HPDE6-E6E7 (cell line): Measurements from ENCODE around the gene GSTM3.
"Not testable (repeated sequence)": the region's sequence is repeated elsewhere in the genome, so short reads cannot be mapped to it uniquely, and the experiment has no call there.

Experiments used
- DNase-seq: peaks from one replicate; pipeline ENCODE4 v3.0.0; 2011; ENCODE audit warnings: missing footprints; ENCODE audit errors: extremely low spot score

Gene GSTM3

DNA sequence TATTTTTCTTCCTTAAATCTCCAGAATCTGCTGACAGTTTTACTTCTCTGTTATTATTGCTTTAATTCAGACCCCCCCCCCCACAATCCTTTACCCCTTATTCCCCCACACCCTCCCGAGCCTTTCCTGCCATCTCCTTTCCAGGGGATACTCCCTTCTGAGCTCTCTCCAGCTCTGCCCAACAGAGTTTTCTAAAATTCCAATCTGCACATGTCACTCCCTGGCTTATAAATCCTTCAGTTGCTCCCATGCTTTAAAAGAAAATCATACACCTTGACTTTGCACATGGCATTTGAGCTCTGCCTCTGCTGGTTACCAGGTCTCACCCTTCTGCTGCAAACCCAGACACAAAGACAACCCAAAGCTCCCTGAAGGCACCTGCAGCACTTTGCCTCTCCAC is 34.6 kb upstream of the GSTM3 start:
- DNase-seq, result no peak

DNA sequence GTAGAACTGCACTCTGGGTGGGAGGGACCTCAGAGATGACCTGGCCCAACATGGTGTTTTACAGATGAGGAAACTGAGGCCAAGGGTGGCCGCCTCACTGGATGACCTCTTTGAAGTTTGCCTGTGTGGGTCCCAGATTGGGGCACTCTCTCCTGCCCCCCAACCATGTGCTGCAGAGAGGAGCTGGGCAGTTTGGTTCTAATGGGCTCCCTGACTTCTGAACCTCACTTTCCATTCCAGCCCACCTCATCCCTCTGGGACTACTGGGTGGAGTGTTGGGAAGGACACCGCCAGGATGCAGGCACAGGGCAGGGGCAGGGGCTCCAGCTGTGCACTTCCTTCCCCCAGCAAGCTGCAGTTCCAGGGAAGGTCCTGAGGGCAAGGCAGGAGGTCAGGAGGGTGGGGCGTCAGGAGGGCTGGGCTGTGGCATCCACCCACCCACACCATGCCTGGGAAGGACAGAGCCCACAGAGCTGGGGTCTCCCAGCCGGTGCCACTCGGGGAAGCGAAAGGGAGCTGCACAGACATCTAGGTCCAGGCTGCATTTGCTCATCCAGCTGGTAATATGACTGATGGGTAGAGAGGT is 33.2 kb upstream of the GSTM3 start:
- no peak for DNase-seq

DNA sequence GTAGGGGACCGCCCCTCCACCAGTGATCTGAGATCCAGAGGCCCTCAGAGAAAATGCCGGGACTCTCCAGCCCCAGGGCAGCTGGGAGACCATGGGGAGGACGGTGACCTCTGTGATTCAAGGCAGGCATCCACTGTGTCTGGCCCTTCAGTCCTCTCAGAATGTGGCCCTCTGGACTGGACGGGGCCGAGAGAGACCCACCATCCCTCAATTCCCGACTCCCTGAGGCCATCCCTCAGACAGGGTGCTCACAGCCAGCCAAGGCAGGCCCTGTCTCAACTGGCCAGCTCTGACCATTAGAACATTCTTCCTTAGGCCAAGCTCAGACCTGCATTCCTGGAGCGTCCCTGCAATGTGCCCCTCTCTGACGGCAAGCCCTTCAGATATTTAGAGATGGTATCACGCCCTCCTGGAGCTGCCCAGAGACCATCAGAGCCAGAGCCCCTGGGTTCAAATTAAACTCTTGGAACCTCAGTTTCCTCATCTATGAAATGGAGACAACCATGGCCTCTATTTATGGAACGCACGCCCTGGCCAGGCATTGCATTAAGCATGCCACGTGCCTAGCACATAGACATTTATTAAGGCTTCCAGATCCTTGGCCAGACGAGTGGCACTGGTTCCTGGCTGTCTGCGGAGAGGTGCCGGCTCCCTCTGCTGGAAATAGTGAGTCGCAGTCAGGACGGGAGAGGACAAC is 32.5 kb upstream of the GSTM3 start:
- DNase-seq, result peak; percentile 90

DNA sequence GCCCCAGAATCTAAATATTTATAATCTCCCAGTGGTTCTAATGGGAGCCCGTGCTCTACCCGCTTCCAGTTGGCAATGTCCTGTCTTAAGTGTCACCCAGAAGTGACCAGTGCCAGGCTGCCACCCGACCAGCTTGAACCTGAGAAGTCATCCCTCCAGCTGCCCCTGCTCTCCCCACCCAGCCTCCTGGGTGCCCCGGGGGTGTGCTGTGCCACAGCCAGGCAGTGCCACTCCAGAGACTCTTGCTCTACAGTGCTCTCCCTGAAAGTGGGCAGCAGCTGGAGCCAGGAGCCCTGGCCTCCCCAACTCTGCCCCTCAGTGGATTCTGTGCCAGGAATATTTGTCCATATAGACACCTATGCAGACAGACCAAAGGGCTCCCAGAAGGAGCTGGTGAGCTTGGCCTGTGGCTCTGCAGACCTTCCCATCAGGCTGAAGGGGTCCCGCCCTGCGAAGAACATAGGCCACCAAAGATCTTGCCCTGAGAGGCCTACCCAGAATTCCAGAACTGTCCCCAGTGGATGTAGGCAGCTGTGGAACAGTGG is 31.9 kb upstream of the GSTM3 start:
- DNase-seq, result no peak

- DNase-seq, result no peak
Measured at GRCh38 chr1:109771712-109772657, 31.1 kb upstream of the GSTM3 start.

GRCh38 chr1:109770331-109771095 is 29.7 kb upstream of the GSTM3 start:
- no peak for DNase-seq

DNA sequence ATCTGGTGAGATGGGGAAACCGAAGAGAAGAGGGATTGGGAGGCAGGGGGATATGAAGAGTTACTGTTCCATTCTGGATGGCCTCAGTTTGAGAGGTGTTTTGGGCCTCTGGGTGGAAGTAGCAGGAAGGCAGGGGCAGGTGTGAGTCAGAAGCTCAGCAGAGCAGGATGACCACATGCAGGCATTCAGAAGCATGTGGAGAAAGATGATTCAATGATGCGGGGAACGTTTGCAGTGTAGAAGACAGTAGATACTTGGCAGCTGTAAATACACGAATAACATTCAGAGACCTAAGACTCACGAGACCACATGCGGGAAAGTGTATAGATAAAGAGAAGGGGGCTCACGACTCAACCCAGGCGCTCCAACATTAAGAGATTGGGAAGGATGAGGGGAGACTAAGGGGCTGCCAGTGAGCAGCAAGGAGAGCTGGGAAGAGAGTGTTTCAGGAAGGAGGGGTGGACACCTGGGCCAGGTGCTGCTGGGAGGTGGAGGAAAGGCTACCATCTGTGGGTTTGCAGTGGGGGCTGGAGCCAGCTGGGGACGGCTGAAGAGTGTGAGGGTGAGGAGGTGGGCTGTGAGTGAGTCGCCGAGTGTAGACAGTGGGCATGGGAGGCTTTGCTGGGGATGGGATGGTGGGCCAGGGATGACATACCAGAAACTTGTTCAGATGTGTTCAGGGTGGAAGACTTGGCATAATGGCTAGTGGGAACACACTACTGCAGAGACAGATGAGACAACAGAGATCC is 28.7 kb upstream of the GSTM3 start:
- peak; percentile 62 for DNase-seq

DNA sequence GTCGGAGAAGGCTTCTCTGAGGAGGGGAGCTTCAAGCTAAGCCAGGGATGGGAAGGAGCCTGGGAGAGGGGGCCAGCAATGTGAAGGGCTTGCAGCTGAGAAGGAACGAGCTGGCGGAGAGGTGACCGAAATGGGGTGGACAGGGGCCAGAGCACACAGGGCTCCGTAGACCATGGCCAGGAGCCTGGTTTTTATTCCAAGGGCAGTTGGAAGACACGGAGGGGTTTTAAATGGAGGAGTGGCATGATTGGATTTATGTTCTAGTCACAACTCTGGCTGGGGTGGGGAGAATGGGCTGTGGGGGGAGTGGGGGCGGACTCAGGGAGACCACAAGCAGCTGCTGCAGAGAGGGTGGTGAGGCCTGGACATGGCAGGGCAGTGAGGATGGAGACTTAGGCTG is 28.0 kb upstream of the GSTM3 start:
- no peak for DNase-seq

DNA sequence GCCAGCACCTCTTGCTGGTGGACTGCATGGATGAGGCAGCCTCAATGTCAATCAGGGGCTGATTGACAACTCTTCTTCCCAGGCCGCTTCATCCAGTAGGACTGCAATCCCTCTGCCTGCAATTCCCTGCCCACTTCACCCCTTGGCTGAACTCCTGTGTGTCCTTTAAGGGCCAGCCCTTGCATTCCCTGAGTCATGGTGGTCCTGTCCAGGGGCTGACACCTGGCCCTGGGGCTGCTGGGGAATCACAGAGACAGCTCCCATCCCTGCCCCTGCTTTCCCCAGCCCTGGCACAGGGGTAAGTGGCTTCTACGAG is 27.5 kb upstream of the GSTM3 start:
- DNase-seq, result no peak

GRCh38 chr1:109767637-109768334 is 26.9 kb upstream of the GSTM3 start:
- DNase-seq, result no peak

- not testable (repeated sequence) for DNase-seq
Measured at GRCh38 chr1:109766991-109767636, 26.3 kb upstream of the GSTM3 start.

GRCh38 chr1:109765896-109766615 is 25.2 kb upstream of the GSTM3 start:
- DNase-seq, result no peak

GRCh38 chr1:109765483-109765815 is 24.6 kb upstream of the GSTM3 start:
- no peak for DNase-seq

DNA sequence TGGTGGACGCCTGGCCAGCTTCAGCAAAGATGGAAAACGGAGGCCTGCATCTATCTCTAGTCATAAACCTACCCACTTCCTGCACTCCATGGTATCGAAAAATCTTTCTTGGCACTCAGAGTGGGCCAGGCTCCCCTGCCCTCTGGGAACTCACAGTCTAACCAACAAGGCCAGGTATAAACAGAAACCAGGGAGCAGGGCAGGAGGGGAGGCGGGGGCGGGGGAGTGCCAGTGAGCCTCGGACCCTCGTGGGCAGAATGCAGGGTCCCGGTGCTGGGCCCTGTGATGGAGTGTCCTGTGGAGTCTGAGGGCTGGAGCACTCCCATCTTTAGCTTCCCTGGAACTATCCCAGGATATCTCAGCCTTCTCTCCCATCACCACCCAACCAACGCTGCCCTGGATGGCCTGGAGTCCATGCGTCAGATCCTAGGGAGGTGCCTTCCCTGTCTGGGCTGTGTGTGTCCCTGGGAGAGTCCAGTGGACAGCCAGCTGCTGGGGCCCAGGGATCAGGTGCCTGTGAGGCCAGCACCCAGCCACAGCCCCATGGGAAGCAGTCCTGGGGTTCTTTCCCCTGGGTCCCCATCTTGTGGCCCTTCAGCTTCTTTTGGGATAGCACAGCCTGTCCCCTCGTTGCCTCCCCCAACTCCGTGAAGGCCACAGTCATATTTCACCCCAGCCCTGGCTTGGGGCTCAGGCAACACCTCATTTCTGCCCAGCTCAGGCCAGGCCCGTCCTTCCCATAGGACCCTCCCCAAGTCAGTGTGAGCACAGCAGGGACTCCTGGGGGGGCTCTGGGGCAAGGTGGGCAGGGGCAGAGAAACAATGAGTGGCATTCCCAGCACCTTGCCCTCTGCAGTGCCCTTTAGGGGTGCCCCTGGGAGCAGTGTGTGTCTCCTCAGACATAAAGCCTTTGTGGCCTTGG is 24.0 kb upstream of the GSTM3 start:
- DNase-seq, result no peak

DNA sequence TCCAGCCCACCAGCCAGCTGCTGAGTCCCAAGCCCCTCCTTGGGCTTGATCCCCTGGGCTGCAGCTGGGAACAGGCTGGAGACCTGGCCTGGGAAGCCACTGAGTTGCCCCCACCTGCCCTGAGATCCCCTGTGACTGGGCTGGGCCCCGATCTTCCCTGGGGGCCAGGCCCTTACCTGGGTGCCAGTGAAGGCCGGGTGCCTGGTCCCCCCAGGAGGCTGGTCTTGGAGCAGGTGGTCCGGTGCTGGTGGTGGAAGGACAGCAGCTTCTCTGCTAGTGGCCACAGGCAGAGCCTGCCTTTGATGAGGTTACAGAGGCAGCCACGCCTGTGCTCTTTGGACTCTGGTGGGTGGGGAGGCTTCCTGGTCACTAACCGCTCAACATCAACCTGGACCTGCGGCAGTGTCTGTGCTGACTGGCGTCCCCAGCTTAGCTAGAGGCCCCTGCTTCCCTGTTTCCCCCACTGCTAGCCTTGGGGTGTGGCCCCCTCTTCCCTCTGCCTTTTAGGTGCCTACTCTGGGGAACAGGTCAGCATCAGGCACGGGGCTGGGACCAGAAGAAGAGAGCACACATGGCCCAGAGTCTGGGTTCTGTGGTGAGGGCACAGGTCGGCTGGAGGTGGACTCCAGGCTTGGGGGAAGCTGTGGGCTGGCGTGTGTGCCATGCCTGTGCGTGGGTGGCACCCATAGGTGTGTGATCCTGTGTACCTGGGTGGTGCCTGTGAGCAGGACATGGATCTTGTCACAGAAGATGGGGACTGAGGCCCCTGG is 23.0 kb upstream of the GSTM3 start, which contains the start of gene EPS8L3:
TSS of gene EPS8L3 (minus strand) at position 278 of the 770 bp plus-strand sequence. CDS start 2,174 bp downstream, outside the sequence.
- DNase-seq, result no peak

- DNase-seq, result peak; percentile 35
Measured at GRCh38 chr1:109762821-109763645, 22.2 kb upstream of the GSTM3 start.
